OCI-M2 (cell line): ENCODE data around the gene GSG1L.

Experiments
- DNase-seq: peaks from one replicate; lab custom pipeline; 2025; ENCODE audit not compliant: unreplicated experiment; lab: John Stamatoyannopoulos, UW

The GSG1L gene

DNA sequence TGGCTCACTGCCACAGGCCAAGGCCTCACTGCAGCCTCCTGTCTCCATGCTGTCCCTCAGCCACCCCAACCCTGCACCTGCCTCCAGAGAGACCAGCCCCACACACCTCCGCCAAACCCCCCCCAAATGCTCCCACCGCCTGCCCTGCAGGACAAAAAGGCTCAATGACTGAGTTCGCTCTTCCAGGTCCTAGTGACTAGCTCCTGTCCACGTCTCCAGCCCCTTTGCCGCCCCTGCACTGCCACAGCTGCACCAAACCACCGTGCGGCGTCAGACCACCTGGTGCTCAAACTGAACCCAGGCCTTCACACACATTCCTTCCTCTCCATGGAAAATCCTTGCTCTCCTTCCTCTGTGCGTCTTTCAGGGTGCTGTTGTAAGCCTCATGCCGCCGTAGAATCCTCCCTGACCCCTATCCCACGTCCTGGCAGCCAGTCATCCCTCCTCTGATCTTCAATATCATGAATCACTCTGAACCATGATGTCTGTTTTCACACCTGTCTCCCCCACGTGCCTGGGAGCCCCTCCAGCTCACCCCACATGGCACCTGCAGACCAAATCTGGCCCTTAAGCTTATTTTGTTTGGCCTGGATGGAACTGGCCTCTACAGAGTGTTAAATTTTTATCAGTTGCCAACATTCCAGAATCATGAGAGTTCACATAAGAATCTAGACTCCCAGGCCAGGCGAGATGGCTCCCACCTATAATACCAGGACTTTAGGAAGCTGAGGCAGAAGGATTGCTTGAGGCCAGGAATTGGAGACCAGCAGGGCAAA, 4.3 kb upstream of the GSG1L start:
- no peak for DNase-seq

DNA sequence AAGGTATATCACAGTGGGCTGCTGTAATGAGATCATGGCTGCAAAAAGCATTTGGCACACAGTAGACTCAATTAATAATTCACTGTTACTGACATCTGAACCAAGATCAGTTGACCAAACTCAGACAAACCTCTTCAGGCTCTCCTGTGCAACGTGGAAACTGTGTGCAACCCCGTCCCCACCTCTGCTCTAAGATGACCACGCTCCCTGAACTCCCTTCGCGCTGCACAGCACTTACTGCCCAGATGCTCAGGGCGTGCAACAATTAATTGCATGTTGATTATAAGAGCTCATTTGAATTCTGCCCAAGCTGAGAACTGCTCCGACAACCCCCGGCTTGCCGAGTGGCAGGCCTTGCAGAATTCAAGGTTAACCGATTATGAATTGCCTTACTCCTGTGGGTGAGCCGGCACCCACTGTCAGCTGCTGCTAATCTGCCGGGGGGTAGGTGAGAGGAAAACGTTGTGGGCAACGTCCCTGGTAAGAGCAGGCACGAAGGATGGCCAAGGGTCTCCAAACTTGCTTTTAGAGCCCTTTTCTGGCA, 1.3 kb upstream of the GSG1L start:
- no peak for DNase-seq

DNA sequence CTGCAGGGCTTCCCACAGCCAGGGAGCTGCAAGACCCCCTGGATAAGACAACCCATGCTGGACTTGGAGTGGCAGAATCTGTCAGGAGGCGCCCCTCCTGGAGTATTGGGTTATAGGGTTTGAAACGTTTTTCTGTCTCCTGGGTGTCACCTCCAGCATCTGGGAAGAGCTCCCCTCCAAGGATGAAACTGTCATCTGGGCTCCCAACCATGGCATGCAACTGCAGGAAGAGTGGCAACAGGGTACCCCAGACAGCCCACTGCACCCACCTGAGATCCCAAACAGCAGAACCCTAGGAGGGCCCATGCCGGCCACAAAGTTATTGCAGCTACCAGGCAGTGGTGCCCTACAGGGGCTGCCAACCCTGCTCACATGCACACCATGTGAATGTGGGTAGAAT, 636 bp upstream of the GSG1L start:
- no peak for DNase-seq

DNA sequence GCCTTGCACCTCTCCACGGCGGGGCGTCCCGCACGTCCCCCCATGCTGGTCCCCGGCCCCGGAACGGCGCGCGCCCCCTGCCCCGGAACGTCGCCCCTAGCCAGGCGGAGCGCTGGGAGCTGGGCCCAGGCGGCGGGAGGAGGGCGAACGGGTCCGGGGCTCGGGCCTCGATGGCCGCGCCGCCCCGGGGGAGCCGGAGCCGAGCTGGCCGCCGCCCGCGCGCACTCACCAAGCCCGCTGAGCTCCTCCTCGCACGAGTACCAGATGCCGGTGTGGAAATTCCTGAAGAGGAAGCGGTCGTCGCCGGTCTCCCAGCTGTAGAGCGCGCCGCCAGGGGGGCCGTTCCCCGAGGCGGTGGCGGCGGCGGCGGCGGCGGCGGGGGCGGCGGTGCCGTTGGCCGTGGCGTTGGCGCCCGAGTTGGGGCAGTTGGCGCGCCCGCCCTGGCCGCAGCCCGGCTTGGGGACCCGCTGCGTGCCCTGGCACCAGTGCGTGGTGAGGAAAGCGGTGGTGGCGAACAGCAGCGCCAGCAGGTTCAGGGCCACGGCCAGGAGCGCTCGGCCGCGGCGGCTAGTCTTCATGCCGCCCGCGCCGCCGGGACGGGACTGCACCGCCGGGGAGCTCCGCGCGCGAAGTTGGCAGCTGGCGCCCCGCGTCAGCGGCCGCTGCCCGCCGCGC, 530 bp downstream of the GSG1L start:
- DNase-seq, result no peak

DNA sequence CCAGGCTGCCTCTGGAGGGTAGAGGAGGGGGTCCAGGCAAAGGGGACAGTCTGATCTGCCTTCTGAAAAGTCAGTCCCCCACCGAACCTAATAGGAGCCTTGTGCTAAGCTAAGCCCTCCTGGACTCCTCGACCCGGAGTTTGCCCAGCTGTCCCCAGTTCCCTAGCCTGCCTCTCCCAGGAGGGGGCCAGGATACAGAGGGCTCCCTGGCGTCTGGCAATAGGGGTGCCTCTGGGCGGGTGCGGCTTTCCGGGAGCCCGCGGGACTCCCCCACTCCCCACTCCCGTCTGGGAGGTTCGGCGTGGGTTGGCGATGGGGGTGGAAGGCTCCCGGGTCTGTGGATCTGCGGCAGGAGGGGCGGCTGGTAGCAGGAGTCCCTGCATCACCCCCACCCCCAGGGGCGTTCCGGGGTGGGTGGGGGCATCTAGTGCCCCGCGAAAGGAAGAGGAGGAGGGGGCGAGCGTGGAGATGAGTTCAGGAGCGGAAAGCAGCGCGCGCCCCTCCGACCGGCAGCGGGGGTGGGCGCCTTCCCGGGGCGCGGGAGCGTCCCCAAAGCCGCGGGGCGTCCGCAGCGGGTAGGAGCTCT, 1.2 kb downstream of the GSG1L start:
- no peak for DNase-seq

DNA sequence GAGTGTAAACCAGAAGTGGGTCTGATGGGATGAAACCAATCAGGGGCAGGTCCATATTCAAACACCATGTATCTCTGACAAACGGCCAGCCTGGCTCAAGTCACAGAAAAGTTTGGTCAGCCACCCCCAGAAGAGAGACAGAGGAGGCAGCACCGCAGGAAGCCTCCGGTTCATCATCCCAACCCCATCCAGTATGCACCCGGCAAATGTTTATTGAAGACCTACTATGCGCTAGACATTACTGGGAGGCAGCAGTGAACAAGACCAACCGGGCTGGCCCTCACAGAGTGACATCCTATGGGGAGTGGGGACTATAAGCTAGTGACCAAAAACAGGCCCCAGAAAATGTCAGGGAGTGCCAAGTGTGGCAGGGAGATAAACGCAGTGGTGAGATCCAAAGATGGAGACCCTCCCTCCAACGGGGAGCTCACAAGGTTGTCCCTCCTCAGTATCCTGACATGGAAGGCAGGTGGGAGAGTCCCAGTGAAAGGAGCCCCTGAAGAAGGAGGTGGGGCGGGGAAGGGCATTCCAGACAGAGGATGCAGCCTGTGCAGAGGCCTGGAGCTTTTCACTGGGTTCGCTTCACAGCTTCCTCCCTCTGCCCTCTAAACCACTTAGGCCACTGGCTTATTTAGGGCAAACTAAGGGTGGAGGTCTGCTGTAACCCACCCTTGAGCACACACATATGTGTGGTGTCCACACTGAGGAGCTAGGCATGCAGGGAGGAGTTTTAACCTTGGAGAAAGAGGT, 2.0 kb downstream of the GSG1L start:
- DNase-seq, result no peak

DNA sequence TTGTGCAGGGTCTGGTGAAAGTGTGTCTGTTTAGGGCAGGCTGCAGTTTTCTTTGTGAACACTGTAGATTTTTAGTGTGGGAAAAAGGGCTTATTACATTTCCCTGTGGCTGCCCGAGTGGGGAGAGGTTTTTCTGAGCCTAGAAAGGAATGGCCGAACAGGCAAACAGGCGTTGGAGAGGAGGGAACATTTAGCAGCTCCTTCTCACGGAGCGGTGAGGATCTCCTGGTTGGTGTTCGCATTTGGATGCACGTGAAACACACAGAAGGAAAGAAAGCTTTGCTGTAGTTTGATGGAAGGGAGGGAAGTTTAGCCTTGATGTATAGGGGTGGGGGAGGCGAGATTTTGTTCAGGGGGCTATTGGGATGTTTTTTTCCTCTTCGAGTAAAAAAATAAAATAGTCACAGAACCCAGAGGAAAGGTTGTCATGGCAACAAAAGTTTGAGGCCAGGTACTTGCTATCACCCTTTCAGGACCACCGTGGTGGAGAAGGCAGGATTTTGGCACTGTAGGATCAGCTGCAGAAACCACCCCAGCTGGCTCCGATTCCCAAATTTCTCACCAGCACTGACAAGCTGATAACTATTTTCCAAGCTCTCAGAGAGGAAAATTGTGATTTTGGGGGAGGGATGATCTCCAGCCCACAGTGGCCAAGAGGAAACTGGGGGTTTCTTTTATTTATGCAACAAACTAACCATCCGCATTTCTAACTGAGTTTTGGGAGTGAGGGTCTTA, 3.5 kb downstream of the GSG1L start:
- DNase-seq, result no peak

DNA sequence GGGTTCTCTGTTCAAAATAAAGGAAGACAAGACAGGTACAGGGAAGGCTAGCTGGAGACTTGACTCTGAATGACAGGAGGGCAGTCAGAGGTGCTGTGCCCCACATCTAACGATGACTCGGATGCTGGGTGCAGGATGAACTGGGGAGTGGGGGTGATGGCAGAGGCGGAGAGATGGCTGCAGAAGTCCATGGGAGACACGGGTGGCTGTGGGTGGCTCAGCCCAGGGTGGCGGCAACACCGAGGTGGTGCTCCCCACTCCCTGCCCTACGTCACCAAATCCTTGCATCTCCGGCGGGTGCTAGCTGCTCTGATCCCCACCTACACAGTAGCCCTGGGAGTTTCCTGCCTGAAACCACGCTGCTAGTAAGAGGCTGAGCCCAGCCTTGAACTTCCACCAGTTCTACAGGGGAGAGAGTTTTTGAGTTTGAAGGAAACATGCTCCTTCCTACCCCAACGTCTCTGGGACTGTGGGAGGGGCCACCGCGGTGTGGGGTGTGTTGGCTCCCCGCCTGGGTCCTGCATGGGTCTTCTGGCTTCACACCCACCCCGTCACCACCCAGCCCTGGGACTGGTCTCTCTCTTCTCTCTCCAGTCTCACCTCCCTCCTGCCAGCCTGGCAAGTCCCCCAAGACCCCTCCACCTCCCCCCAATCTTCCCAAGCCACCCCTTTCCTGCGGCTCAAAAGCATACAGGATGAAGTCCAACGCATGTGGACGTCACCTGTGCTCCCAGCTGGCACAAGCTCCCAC, 4.5 kb downstream of the GSG1L start:
- no peak for DNase-seq

DNA sequence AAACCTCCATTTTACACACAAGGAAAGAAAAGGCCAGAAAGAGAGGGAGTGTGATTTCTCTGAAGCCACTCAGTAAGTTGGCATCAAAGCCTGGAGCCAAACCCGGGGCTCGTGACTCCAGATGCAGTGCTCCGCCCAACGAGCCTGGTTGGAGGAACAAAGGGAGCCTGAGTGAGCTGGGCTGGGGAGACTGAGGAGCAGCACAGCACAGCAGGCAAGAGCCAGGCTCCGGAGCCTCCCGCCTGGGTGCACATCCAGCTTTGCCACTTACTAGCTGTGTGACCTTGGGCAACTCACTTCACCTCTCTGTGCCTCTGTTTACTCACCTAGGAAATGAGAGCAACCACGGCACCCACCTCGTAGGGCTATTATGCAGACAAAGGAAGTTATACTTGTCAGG, 5.6 kb downstream of the GSG1L start:
- no peak for DNase-seq

DNA sequence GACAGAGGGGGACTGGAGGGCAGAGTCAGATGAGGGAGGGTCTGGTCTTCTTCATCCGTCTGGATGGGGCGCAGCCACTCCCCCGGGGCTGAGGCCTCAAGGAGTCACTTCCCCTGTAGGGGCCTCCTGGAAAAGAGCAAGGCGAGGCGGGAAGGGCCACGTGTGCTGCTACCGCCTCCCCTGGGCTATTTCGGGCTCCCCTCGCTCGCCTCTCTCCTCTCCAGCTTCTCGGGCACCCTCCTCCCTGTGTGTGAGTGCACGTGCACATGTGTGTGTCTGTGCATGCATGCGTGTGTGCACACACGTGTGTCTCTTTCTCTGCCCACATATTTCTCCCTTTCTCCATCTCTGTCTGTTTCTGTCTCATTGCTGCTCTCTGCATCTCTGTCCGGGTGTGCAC, 10.1 kb downstream of the GSG1L start:
- no peak for DNase-seq

DNA sequence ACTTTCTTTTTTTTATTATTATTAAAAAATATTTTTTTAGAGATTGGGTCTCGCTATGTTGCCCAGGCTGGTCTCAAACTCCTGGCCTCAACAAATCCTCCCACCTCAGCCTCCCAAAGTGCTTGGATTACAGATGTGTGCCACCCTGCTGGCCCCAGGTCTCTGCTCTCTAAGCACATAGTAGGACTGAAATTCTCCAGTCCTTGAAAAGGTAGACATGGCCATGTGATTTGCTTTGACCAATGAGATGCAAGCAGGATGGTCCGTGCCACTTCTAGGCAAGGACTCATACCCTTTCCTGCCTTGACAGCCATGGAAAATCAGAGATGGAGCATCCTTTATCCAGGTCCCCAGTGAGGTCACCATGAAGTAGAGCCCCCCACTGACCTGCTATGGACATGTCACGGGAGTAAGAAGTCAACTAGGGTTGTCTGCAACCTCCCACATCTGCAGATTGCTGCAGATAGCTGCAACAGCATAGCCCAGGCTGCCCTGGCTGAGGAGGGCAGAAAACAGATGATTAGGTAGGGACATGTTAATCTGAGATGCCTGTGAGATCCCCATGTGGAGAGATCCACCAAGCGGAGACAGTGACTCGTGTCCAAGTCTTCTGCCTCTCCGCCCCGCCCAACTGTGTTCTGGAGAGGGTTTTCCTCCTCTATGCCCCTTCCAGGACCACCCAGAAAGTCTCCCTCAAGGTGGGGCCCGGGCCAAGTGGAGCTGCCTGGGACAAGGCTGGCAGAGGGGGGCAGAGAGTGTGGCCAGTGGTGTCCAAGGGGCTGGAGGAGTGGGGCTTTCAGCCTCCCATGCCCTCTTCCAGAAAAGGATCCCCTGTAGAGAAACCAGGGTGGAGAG, 11.0 kb downstream of the GSG1L start:
- DNase-seq, result no peak

DNA sequence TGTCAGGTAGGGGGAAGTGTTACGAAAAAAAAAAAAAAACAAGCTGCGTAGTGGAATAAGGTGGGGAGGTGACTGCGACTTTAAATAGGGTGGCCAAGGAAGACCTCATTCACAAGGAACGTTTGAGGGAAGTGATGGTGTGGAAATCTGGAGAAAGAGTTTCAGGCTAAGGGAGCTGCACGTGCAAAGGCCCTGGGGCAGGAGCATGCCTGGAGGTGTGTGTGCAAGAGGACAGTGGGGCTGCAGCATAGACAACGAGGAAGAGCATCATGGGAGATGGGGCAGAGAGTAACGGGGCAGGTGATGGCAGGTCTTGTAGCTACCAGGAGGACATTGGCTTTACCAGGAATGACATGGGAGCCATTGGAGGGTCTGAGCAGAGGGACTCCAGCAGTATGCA, 12.0 kb downstream of the GSG1L start:
- DNase-seq, result no peak

DNA sequence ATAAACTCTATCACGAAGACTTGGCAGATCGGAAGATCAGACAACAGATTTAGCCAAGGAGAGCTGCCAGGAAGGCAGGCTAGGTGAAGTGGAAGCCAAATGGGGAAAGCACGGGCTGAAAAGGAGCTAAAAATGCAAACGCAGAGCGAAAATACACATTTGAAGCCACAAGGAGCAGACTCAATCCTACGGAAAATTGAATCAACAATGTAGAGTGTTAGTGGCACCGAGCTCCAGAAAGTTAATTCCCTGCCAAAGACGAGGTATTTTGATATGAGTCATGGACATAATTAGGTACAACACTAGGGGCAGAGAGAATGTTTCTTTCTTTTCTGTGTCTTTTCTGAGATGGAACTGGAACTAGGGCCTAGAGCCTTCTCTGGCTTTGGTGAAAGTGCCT, 20.7 kb downstream of the GSG1L start:
- no peak for DNase-seq

DNA sequence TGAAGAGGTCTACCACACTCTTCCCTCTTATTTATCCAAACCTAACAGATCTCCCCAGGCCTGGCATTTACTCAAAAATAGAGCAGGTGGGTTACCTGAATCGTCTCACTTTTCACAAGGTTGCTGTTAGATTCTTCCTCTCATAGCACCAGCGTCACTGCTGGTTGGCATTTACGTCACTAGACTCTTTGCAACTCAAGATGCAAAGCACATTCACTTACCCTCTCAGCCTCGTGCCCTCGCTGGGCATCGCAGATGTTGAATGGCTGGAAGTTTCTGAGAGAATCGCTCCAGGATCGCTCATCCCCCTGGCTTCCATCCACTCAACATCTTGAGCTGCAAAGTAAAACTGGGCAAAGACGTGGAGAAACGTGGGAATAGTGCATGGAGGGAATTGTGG, 21.9 kb downstream of the GSG1L start:
- DNase-seq, result no peak

DNA sequence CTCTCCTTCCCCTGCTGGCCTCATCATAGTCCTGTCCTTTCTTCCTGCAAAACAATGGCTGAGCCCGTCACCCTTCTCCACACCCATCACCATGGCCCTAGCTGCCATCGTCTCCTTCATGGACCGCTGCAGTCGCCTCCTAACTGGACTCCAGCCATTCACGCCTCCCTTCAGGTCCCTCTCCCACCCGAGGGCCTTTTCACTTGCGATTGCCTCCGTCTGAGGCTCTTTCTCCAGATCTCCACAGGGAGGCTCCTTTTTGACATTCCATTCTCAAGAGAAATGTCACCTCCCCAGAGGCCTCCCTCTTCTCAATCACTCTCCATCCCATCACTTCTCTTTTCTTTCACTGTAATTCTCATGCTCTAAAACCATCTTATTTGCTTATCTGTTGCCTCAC, 23.5 kb downstream of the GSG1L start:
- no peak for DNase-seq

DNA sequence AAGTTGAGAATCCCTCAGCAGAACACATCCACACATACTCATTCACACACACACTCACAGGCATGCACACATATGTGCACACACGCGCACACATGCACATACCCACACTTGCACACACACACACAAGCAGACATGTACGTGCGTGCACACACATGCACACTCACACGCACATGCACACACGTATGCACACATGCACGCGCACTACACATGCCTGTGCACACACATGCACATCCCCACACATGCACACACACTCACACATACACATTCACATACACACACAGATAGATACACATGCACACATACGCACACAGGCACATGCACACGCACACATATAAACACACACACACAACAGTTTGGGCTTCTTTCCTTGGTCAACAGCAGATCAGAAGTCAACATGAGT, 24.0 kb downstream of the GSG1L start:
- no peak for DNase-seq

DNA sequence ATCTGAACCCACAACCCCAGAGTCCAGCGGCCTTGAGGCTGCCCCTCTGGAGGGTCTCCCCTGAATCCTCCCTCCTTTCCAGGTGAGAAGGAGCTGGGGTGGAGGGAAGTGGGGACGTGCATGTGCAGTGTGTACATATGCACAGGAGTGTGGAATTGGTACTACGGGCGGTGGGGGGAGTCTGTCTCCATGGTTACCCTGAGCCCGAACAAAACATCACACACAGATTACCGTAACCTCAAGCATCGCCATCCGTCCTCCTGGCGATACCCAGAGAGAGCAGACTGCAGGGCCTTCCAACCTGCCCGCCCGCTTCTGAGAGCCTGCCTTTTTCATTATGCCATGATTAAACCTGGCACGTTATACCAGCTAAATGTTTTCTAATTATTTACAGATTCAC, 25.1 kb downstream of the GSG1L start:
- no peak for DNase-seq

DNA sequence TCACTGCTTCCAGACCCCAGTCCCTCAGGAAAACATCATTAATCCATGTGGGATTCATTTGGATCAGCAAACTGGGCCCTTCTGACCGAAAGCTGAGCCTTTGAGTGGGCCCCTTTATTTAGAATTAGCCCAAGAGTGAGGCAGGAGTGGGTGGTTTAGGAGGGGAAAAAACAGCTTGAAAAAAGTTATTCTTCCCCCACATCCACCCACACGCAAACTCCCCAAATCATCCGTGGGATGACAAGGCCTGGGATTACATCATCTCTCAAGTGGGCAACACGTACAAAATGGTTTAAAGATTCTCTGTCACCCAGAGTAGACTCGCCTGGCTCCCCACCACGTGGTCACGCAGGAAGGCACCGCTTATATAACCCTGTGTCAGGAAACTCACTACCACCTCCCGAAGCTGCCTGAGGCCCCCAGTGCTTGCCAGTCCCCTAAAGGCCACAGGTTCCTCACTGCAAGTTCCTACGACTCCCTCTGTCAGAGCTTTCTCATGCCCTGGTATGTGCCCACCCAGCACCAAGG, 27.6 kb downstream of the GSG1L start:
- no peak for DNase-seq

DNA sequence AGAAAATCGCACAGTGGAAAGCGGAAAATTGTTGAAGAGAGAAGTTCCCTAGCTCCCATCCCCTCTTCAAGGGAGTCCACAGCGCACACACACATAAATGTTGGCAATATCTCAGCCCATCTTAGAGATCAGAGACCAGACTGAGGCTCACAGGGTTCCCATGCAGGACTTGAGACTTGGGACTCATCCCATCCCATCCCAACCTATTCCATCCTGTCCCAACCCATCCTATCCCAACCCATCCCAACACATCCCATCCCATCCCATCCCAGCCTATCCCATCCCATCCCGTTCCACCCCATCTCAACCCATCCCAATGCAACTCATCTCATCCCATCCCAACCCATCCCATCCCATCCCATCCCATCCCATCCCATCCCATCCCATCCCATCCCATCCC, 29.6 kb downstream of the GSG1L start:
- no peak for DNase-seq
